ENCODE measurements around the gene C4orf51.
"Not testable (repeated sequence)": the region's sequence is repeated elsewhere in the genome, so short reads cannot be mapped to it uniquely, and the experiment has no call there.

Gene C4orf51

GRCh38 chr4:145681956-145682355 lies 2.0 kb downstream of the C4orf51 start:
- Mint-ChIP-seq H3K27me3 (ENCODE audit: low read depth) (peaks cover 13% of the 10 kb centered on the region), H3K27ac (no peak overlapping the region), H3K36me3 (ENCODE audit: low read depth) (no peaks in the 10 kb centered on the region), H3K4me3 (no peak overlapping the region), H3K4me1 (ENCODE audit: low read depth) (no peaks in the 10 kb centered on the region), H3K9me3 (peaks cover 6% of the 10 kb centered on the region)
- no peak for DNase-seq (ENCODE audit: low spot score)

DNA sequence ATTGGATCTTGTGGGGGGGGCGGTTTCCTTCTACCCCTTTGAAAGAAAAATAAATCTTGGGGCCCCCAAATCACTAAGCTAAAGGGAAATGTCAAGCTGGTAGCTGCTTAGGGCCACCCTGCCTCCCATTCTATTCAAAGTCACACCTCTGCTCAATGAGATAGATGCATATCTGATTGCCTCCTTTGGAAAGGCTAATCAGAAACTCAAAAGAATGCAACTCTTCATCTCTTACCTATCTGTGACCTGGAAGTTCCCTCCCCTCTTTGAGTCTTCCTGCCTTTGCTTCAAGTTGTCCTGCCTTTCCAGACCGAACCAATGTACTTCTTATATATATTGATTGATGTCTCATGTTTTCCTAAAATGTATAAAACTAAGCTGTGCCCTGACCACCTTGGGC lies 7.0 kb downstream of the C4orf51 start:
- Mint-ChIP-seq H3K9me3 (no peaks in the 10 kb centered on the region), H3K4me1 (ENCODE audit: low read depth) (no peaks in the 10 kb centered on the region), H3K27me3 (ENCODE audit: low read depth) (peaks cover 9% of the 10 kb centered on the region), H3K4me3 (no peak overlapping the region), H3K27ac (no peak overlapping the region), H3K36me3 (ENCODE audit: low read depth) (no peaks in the 10 kb centered on the region)
- DNase-seq (ENCODE audit: low spot score), result no peak

- DNase-seq (ENCODE audit: low spot score), result no peak
- Mint-ChIP-seq H3K9me3 (no peaks in the 10 kb centered on the region), H3K27me3 (ENCODE audit: low read depth) (no peaks in the 10 kb centered on the region), H3K27ac (no peak overlapping the region), H3K4me3 (no peak overlapping the region), H3K4me1 (ENCODE audit: low read depth) (no peaks in the 10 kb centered on the region), H3K36me3 (ENCODE audit: low read depth) (no peaks in the 10 kb centered on the region)
Observed at GRCh38 chr4:145690610-145691009, 10.7 kb downstream of the C4orf51 start.

GRCh38 chr4:145691416-145691815 lies 11.5 kb downstream of the C4orf51 start:
- not testable (repeated sequence) for H3K4me3 Mint-ChIP-seq; DNase-seq (ENCODE audit: low spot score); H3K27me3 Mint-ChIP-seq (ENCODE audit: low read depth); H3K9me3 Mint-ChIP-seq; H3K36me3 Mint-ChIP-seq (ENCODE audit: low read depth); H3K27ac Mint-ChIP-seq; H3K4me1 Mint-ChIP-seq (ENCODE audit: low read depth)

- Mint-ChIP-seq H3K27ac (no peak overlapping the region), H3K4me3 (no peak overlapping the region), H3K36me3 (ENCODE audit: low read depth) (no peaks in the 10 kb centered on the region)
Observed at GRCh38 chr4:145694929-145695328, 15.0 kb downstream of the C4orf51 start.

GRCh38 chr4:145697332-145697731 lies 17.4 kb downstream of the C4orf51 start:
- H3K4me1 Mint-ChIP-seq (ENCODE audit: low read depth), result no peaks in the 10 kb centered on the region
- no peak for DNase-seq (ENCODE audit: low spot score)
- H3K27ac Mint-ChIP-seq, result no peak overlapping the region
- H3K9me3 Mint-ChIP-seq, result no peaks in the 10 kb centered on the region
- H3K36me3 Mint-ChIP-seq (ENCODE audit: low read depth), result no peaks in the 10 kb centered on the region
- no peak overlapping the region for H3K4me3 Mint-ChIP-seq
- H3K27me3 Mint-ChIP-seq (ENCODE audit: low read depth), result no peaks in the 10 kb centered on the region

More at GRCh38 chr4:145694929-145695328, 15.0 kb downstream of the C4orf51 start:
- Mint-ChIP-seq H3K4me1 (ENCODE audit: low read depth) (no peaks in the 10 kb centered on the region), H3K27me3 (ENCODE audit: low read depth) (no peaks in the 10 kb centered on the region), H3K9me3 (no peaks in the 10 kb centered on the region)
- DNase-seq (ENCODE audit: low spot score), result no peak

- no peaks in the 10 kb centered on the region for H3K27me3 Mint-ChIP-seq (ENCODE audit: low read depth)
- no peak overlapping the region for H3K4me3 Mint-ChIP-seq
- H3K9me3 Mint-ChIP-seq, result no peaks in the 10 kb centered on the region
Observed at GRCh38 chr4:145698507-145698906, 18.6 kb downstream of the C4orf51 start.

GRCh38 chr4:145703850-145704497 lies 24.0 kb downstream of the C4orf51 start:
- Mint-ChIP-seq H3K27me3 (ENCODE audit: low read depth) (no peaks in the 10 kb centered on the region), H3K9me3 (peaks cover 5% of the 10 kb centered on the region), H3K27ac (no peak overlapping the region), H3K36me3 (ENCODE audit: low read depth) (no peaks in the 10 kb centered on the region), H3K4me1 (ENCODE audit: low read depth) (peaks cover 1% of the 10 kb centered on the region), H3K4me3 (no peak overlapping the region)
- DNase-seq (ENCODE audit: low spot score), result no peak

More at GRCh38 chr4:145698507-145698906, 18.6 kb downstream of the C4orf51 start:
- no peak for DNase-seq (ENCODE audit: low spot score)
- Mint-ChIP-seq H3K36me3 (ENCODE audit: low read depth) (no peaks in the 10 kb centered on the region), H3K27ac (no peak overlapping the region), H3K4me1 (ENCODE audit: low read depth) (peaks cover 1% of the 10 kb centered on the region)

DNA sequence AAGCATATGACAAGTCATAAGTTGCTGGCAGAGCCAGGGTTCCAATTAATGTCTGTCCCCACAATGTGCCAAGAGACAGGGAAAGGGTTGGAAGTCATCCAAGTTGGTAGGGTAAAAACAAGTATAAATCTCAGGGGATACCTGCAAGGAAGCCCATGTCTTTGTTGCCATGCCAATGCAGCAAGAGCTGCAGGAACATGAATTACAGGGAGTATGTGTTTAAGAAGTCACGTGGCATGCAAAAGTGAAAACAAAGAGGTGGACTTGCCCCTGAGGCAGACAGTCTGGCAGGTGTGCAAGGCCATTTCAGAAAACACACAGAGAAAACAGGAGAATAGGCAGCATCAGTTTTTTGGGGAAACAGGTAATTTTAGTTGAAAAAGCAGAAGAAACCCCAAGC lies 29.4 kb downstream of the C4orf51 start:
- H3K4me1 Mint-ChIP-seq (ENCODE audit: low read depth), result peaks cover 10% of the 10 kb centered on the region
- H3K27me3 Mint-ChIP-seq (ENCODE audit: low read depth), result no peaks in the 10 kb centered on the region
- H3K27ac Mint-ChIP-seq, result no peak overlapping the region
- H3K36me3 Mint-ChIP-seq (ENCODE audit: low read depth), result peaks cover 5% of the 10 kb centered on the region
- no peak for DNase-seq (ENCODE audit: low spot score)
- peaks cover 37% of the 10 kb centered on the region for H3K9me3 Mint-ChIP-seq
- H3K4me3 Mint-ChIP-seq, result no peak overlapping the region

GRCh38 chr4:145709843-145710242 lies 29.9 kb downstream of the C4orf51 start:
- Mint-ChIP-seq H3K9me3 (peaks cover 37% of the 10 kb centered on the region), H3K27ac (no peak overlapping the region), H3K4me3 (no peak overlapping the region), H3K36me3 (ENCODE audit: low read depth) (peaks cover 5% of the 10 kb centered on the region), H3K4me1 (ENCODE audit: low read depth) (peaks cover 10% of the 10 kb centered on the region), H3K27me3 (ENCODE audit: low read depth) (no peaks in the 10 kb centered on the region)
- DNase-seq (ENCODE audit: low spot score), result peak; percentile 28

DNA sequence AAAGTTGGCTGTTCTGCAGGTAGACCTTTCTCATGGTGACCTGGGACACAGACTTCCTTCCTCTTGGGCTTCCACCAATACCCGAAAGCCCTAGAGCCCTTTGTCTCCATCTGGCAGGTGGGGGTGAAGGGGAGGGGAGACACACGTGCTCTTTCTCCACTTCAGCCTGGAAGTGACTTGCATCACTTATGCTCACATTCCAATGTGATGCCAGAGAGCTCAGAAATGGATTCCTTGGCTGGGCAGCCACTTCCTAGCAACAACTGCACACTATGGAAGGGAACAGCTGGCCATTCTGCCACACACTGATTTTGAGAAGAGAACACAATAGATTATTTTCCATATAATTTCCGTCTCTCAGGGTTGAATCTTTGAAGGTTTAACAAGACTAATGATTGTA lies 36.3 kb downstream of the C4orf51 start:
- Mint-ChIP-seq H3K36me3 (ENCODE audit: low read depth) (peaks cover 4% of the 10 kb centered on the region), H3K9me3 (peaks cover 21% of the 10 kb centered on the region), H3K4me3 (no peak overlapping the region), H3K27me3 (ENCODE audit: low read depth) (no peaks in the 10 kb centered on the region), H3K27ac (no peak overlapping the region), H3K4me1 (ENCODE audit: low read depth) (peaks cover 10% of the 10 kb centered on the region)
- DNase-seq (ENCODE audit: low spot score), result no peak

DNA sequence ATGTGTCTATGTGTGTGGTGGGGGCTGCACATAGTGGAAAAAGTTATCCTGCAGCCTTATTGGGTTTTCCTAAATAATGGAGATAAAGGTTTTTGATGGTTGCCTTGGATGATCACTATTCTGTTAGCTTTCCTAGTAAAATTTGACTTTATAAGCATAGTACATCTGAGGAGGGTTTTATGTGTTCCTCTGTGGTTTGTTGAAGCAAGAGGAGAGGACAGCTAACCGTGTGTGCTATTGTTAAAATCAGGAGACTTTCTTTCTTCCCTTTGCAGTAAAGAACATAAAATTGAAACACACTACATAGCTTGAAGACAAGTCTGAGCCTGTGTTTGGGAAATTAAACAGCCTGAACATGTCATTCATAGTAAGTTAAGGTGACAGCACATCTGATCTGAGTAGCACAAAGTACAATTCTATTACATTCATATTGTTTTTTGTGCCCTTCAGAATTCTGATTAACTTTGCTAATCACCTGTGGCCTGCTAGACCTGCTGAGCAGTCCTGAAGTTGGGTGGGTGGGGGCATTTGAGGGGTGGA lies 36.8 kb downstream of the C4orf51 start:
- Mint-ChIP-seq H3K27ac (no peak overlapping the region), H3K9me3 (peaks cover 16% of the 10 kb centered on the region), H3K27me3 (ENCODE audit: low read depth) (no peaks in the 10 kb centered on the region), H3K36me3 (ENCODE audit: low read depth) (peaks cover 2% of the 10 kb centered on the region), H3K4me1 (ENCODE audit: low read depth) (peaks cover 10% of the 10 kb centered on the region), H3K4me3 (no peak overlapping the region)
- DNase-seq (ENCODE audit: low spot score), result no peak

GRCh38 chr4:145719752-145720624 lies 40.0 kb downstream of the C4orf51 start:
- H3K9me3 Mint-ChIP-seq, result no peaks in the 10 kb centered on the region
- peak overlapping the region; percentile 54 for H3K4me3 Mint-ChIP-seq
- no peaks in the 10 kb centered on the region for H3K27me3 Mint-ChIP-seq (ENCODE audit: low read depth)
- H3K36me3 Mint-ChIP-seq (ENCODE audit: low read depth), result no peaks in the 10 kb centered on the region
- DNase-seq (ENCODE audit: low spot score), result peak; percentile 46
- H3K27ac Mint-ChIP-seq, result no peak overlapping the region
- H3K4me1 Mint-ChIP-seq (ENCODE audit: low read depth), result peaks cover 13% of the 10 kb centered on the region

- no peaks in the 10 kb centered on the region for H3K9me3 Mint-ChIP-seq
- H3K36me3 Mint-ChIP-seq (ENCODE audit: low read depth), result no peaks in the 10 kb centered on the region
- DNase-seq (ENCODE audit: low spot score), result no peak
- H3K27me3 Mint-ChIP-seq (ENCODE audit: low read depth), result no peaks in the 10 kb centered on the region
- H3K4me3 Mint-ChIP-seq, result no peak overlapping the region
- H3K27ac Mint-ChIP-seq, result no peak overlapping the region
- H3K4me1 Mint-ChIP-seq (ENCODE audit: low read depth), result peaks cover 13% of the 10 kb centered on the region
Observed at GRCh38 chr4:145720656-145721055, 40.7 kb downstream of the C4orf51 start.

Data from T-helper 2 cell treated with Interferon-gamma antibody and Interleukin-4, amounts not matched to agents 5 μg/mL and 100 μg/mL, for 36 hours (primary cell).